NB4 (cell line): ENCODE measurements around the gene KCNK18.

Source experiments
- DNase-seq: peaks from one replicate; pipeline ENCODE4 v3.0.0; 2010; ENCODE audit warnings: low read depth
- H3K4me3 ChIP-seq: one replicate; pipeline ENCODE4 v1.5.1; 2011; ENCODE audit warnings: mild to moderate bottlenecking, low read depth, low read length, moderate library complexity
- MAX ChIP-seq: IDR thresholded peaks from 2 replicates; pipeline ENCODE4 v1.6.1; 2011; ENCODE audit warnings: low read depth, low read length
- MYC ChIP-seq: IDR thresholded peaks from 2 replicates; pipeline ENCODE4 v1.6.1; 2011; ENCODE audit warnings: low read depth, low read length
- POLR2A ChIP-seq: IDR thresholded peaks from 2 replicates; pipeline ENCODE4 v1.6.1; 2011; ENCODE audit warnings: mild to moderate bottlenecking; ENCODE audit not compliant: insufficient read length; ENCODE audit errors: extremely low read depth
- TF ChIP-seq, protein P1 (sequence below): IDR thresholded peaks from one replicate; pipeline ENCODE4 v1.5.1; 2012; ENCODE audit warnings: low read depth, low read length

Gene KCNK18

GRCh38 chr10:117214401-117214800 is 17.1 kb downstream of the KCNK18 start:
- TF ChIP-seq, protein P1, sequence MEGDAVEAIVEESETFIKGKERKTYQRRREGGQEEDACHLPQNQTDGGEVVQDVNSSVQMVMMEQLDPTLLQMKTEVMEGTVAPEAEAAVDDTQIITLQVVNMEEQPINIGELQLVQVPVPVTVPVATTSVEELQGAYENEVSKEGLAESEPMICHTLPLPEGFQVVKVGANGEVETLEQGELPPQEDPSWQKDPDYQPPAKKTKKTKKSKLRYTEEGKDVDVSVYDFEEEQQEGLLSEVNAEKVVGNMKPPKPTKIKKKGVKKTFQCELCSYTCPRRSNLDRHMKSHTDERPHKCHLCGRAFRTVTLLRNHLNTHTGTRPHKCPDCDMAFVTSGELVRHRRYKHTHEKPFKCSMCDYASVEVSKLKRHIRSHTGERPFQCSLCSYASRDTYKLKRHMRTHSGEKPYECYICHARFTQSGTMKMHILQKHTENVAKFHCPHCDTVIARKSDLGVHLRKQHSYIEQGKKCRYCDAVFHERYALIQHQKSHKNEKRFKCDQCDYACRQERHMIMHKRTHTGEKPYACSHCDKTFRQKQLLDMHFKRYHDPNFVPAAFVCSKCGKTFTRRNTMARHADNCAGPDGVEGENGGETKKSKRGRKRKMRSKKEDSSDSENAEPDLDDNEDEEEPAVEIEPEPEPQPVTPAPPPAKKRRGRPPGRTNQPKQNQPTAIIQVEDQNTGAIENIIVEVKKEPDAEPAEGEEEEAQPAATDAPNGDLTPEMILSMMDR = no peak
- no peak for TF ChIP-seq POLR2A
- no peak for TF ChIP-seq MAX
- no peak for TF ChIP-seq MYC

DNA sequence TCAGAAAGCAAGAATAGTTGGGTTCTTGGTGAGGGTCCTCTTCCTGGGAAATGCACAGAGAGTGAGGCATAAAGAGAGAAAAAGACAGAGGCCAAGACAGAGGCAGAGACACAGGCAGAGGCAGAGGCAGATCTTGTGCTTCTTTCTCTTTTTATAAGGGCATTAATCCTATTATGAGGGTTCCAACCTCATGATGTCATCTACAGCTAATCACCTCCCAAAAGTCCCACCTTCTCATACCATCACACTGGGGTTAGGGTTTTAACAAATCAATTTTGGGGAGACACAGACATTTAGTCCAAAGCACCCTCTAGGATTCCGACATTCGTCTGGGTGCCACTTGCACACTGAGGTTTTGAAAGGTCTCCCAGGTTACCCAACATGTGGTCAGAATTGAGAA is 17.8 kb downstream of the KCNK18 start:
- no peak for DNase-seq
- no peak for TF ChIP-seq MYC
- TF ChIP-seq, protein P1 = no peak
- no peak for TF ChIP-seq MAX
- TF ChIP-seq POLR2A = no peak
- H3K4me3 ChIP-seq = no peak overlapping the region

More at GRCh38 chr10:117214401-117214800, 17.1 kb downstream of the KCNK18 start:
- no peak overlapping the region for H3K4me3 ChIP-seq
- DNase-seq = no peak

DNA sequence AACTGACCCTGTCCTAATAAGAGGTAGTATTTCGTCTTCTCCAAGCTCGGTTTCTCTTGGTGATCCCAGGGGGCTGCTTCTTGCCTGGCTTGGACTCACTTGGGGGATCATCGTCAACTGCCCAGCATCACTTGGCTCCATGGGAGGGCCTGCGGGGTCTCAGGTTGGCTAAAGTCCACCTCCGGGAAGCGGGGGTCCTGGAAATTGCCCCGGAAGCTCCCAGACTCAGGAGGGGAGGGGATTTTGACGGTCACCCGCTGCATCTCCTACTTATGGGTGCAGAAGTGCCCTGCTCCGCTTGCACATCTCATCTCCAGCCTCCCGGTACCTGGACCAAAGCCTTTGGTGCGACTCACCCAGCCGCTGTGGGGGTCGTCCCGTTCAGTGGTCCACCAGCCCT is 18.7 kb downstream of the KCNK18 start:
- TF ChIP-seq MAX (no peak), MYC (no peak), POLR2A (no peak)
- TF ChIP-seq, protein P1 = no peak
- no peak for DNase-seq
- no peak overlapping the region for H3K4me3 ChIP-seq

GRCh38 chr10:117216611-117217195 is 19.4 kb downstream of the KCNK18 start:
- peak; percentile 72 for DNase-seq
- H3K4me3 ChIP-seq = no peak overlapping the region
- TF ChIP-seq MAX = 0 out of 2 replicates have a peak, but pooled peaks have one; percentile 31
- TF ChIP-seq, protein P1 = peak; percentile 99
- no peak for TF ChIP-seq MYC

DNA sequence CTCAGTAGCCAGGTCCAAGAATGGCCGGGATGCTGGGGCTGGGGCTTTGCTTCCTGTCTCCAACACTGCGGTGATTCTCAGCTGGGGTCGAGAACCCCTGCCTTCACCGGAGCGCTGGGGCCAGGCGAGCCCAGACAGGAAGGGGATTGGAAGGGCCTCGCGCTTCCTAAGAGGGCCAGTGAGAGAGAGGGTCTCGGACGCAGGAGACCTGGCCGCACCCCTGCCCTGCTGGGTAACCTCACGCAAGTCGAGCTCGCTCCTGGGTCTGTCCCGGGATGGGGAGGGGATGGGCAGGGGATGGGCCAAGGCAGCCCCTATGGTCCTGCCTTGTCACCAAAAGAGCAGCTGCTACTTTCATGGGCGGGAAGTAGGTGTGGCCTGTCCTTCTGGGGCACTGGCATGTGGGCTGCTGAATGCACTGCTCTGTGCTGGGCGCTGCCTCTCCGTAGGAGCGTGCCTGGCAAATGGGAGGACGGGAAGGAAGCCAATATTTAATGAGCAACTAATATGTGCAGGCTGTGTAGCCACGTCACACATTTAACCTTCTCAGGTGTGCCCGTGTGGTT is 20.0 kb downstream of the KCNK18 start:
- DNase-seq = no peak
- no peak for TF ChIP-seq MYC
- no peak for TF ChIP-seq MAX
- TF ChIP-seq, protein P1 = no peak
- TF ChIP-seq POLR2A = no peak
- H3K4me3 ChIP-seq = no peak overlapping the region
